ENCODE measurements around the gene DDX27. TPM values are rescaled to one million over a fixed set of nuclear protein-coding genes. Genes with fewer than 3 reads are reported as not detected.

The DDX27 gene
- total and polyA plus RNA-seq, 9 of the 15 experiments (the other 6 are each of a cell fraction or from before 2014, with no cell fraction given), result 17.9 to 79.3 (median 57.0) TPM

- TF ChIP-seq KDM5B (IDR thresholded peaks at IDR 0.05; ENCODE audit: insufficient replicate concordance, low read depth, low read length) (no peak), EP400 (IDR thresholded peaks at IDR 0.05) (peak; percentile 51; the same call in 1 of the 2 replicates), SOX6 (IDR thresholded peaks at IDR 0.05) (peak; percentile 42; the same call in 1 of the 2 replicates), RFX5 (IDR thresholded peaks at IDR 0.05; ENCODE audit: low read depth, low read length) (no peak), STAT6 (CRISPR knock-in tag; IDR thresholded peaks at IDR 0.05) (0 out of 2 replicates have a peak, but pooled peaks have one; percentile 41), TEAD4 (IDR thresholded peaks at IDR 0.05; ENCODE audit: low read length) (peak; percentile 51; the same call in 1 of the 2 replicates), TEAD4 (CRISPR knock-in tag; IDR thresholded peaks at IDR 0.05; ENCODE audit: borderline replicate concordance) (no peak), MEIS2 (IDR thresholded peaks at IDR 0.05; ENCODE audit: partially characterized antibody) (no peak), RFX1 (IDR thresholded peaks at IDR 0.05) (peak; percentile 85)
- TF ChIP-seq, protein P1, sequence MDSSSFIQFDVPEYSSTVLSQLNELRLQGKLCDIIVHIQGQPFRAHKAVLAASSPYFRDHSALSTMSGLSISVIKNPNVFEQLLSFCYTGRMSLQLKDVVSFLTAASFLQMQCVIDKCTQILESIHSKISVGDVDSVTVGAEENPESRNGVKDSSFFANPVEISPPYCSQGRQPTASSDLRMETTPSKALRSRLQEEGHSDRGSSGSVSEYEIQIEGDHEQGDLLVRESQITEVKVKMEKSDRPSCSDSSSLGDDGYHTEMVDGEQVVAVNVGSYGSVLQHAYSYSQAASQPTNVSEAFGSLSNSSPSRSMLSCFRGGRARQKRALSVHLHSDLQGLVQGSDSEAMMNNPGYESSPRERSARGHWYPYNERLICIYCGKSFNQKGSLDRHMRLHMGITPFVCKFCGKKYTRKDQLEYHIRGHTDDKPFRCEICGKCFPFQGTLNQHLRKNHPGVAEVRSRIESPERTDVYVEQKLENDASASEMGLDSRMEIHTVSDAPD (CRISPR knock-in tag; IDR thresholded peaks at IDR 0.05), result no peak
Measured at GRCh38 chr20:49281059-49281912, 62.1 kb downstream of the DDX27 start (continued).
